Measurements from ENCODE around the gene GPC4. TPM values are rescaled to one million over a fixed set of nuclear protein-coding genes. Genes with fewer than 3 reads are reported as not detected.

Gene GPC4
- total RNA-seq, 2 donors from 2014 or later, result 3.8 to 5.8 TPM

DNA sequence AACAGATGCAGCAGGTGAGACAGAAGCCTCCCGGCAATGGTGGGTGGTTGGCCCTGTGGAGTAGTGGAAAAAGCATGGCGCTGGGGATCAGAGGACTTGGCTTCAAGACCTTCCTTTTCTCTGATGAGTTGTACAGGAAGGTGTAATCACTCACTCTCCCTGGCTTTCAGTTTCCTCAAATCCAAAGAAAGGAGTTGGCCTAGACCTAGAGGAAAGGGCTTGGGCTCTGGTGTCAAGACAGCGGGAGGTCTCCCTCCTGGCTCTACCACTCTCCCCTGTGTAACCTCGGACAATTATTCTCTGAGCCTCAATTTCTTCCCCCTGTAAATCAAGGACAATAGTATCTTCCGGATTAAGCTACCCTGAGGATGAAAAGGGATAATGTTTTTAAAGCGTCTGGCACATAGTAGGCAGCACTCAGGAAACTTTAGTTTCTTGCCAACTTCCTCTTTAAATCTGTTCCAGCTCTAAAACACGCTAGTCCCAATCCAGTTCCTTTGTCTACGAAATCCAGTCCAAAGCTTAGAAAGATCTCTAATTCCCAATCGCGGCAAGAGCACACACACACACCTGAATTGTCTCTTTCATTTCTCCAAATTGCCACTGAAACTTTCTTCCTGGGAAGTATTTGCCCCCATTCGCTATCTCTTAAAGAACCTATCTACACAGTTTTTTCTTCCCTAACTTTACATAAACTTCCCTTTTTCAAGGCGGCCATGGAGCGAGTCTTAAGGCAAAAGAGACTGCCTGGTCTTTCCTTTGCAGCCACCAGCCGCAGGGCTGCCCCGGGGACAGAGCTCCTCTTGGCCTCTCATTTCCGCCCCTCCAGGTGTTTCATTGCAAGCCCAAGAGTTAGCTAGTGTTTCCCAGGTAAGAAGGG is 29.9 kb upstream of the GPC4 start:
- Histone ChIP-seq H3K4me3 (peak overlapping the region in 1 of 2 donors; percentile 28), H3K36me3 (no peaks in the 10 kb centered on the region), H3K9me3 (no peaks in the 10 kb centered on the region), H3K27ac (no peak overlapping the region), H3K4me1 (no peaks in the 10 kb centered on the region), H3K27me3 (no peaks in the 10 kb centered on the region)
- DNase-seq (ENCODE audit: low spot score), result no peak
- no peak for TF ChIP-seq CTCF (IDR thresholded peaks at IDR 0.05)

- Histone ChIP-seq H3K27me3 (no peaks in the 10 kb centered on the region), H3K36me3 (no peaks in the 10 kb centered on the region), H3K4me1 (no peaks in the 10 kb centered on the region), H3K9me3 (no peaks in the 10 kb centered on the region), H3K27ac (no peak overlapping the region), H3K4me3 (no peak overlapping the region)
- no peak for DNase-seq (ENCODE audit: low spot score)
- no peak for TF ChIP-seq CTCF (IDR thresholded peaks at IDR 0.05)
These were observed 28.9 kb upstream of the GPC4 start for GRCh38 chrX:133444196-133444595.

DNA sequence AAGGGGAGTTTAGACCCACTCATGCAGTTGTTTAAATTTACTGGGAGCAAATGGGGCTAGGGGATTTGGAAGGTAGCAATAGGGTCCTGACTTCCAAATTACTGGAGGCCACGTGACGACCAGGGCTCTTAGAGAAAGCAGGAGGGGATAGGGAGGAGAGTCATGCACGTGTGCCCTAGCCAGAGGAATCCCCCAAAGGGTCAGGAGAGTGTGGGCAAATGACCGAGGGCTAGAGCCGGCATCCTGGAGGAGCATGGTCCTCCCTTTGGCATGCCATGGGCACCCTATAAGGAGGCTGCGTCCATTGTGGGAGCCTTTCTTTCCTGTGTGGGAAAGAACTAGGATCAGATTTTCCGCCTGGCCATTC is 25.5 kb upstream of the GPC4 start:
- Histone ChIP-seq H3K4me3 (no peak overlapping the region), H3K27me3 (no peaks in the 10 kb centered on the region), H3K9me3 (no peaks in the 10 kb centered on the region), H3K27ac (no peak overlapping the region), H3K36me3 (no peaks in the 10 kb centered on the region), H3K4me1 (no peaks in the 10 kb centered on the region)
- DNase-seq (ENCODE audit: low spot score), result no peak
- TF ChIP-seq CTCF (IDR thresholded peaks at IDR 0.05), result no peak

DNA sequence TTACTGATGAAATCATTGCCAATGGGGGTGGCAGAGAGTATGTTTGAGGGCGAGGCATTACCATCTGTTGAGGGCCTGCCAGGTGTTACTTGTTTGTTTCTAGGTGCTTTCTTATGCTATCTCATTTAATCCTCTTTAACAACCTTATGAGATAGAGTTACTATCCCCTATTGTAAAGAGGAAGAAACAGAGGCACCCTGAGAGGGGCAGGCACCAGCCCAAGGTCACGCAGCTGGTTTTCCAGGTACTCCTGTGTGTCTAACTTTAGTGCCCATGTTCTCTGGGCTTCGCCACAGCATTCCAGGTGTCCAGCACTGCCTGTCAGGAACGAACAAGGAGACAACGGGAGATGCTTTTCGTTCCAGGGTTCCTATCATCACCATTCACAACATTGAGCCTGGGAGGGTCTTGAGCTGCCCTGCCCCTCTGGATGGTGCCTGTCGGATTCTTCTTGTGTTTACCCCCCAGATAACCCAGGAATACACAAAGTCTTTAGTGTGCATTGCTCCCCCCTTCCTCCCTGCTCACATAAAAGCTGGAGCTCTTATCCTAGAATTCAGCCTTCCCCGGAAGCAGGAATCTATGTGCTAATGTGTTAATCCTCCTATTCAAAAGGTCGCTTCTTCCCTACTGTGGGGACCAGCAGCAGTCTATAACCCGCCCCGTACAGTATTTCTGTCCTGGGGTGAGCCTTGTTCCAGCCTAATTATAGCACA is 24.9 kb upstream of the GPC4 start:
- Histone ChIP-seq H3K27ac (no peak overlapping the region), H3K27me3 (no peaks in the 10 kb centered on the region), H3K4me1 (no peaks in the 10 kb centered on the region), H3K36me3 (no peaks in the 10 kb centered on the region), H3K4me3 (no peak overlapping the region), H3K9me3 (no peaks in the 10 kb centered on the region)
- TF ChIP-seq CTCF (IDR thresholded peaks at IDR 0.05), result no peak
- DNase-seq (ENCODE audit: low spot score), result no peak

- H3K27ac ChIP-seq, result no peak overlapping the region
- DNase-seq (ENCODE audit: low spot score), result no peak
- no peaks in the 10 kb centered on the region for H3K9me3 ChIP-seq
- no peaks in the 10 kb centered on the region for H3K4me1 ChIP-seq
- H3K27me3 ChIP-seq, result no peaks in the 10 kb centered on the region
- no peaks in the 10 kb centered on the region for H3K36me3 ChIP-seq
- TF ChIP-seq CTCF (IDR thresholded peaks at IDR 0.05), result no peak
- H3K4me3 ChIP-seq, result no peak overlapping the region
These were observed 22.5 kb upstream of the GPC4 start for GRCh38 chrX:133437766-133438165.

Data from right atrium auricular region (tissue), 2 donors.